GM12878 (cell line): ENCODE results near the gene SPRYD7. TPM values are rescaled to one million over a fixed set of nuclear protein-coding genes. Genes with fewer than 3 reads are reported as not detected.

Experiments
- ATAC-seq: fragments of 200-7000 bp; cut with Tn5 transposase; 3 replicates; pipeline ENCODE4 v1.9.1; 2020; ENCODE audit warnings: mild to moderate bottlenecking, moderate library complexity
- BruUV-seq: library from RNA; stranded (reverse); fragments of 400-500 nt; replicated peaks from 2 replicates; lab custom pipeline; 2021; lab: Mats Ljungman, UMichigan
- CTCF ChIA-PET: fragments of 300-600 bp; sonication (Branson Sonifier 250); formaldehyde crosslinking; extraction: SDS; loops from one replicate; lab custom pipeline; 2021; ENCODE audit warnings: inconsistent platforms; lab: Yijun Ruan, JAX
- POLR2A ChIA-PET: fragments of 350-600 bp; formaldehyde crosslinking; extraction: SDS; loops from one replicate; lab custom pipeline; 2021; ENCODE audit warnings: inconsistent platforms; lab: Charles Lee
- RAD21 ChIA-PET: fragments of 300-600 bp; sonication (Branson Sonifier 250); formaldehyde crosslinking; loops from one replicate; lab custom pipeline; 2023; ENCODE audit warnings: antibody characterized with exemption; ENCODE audit not compliant: unreplicated experiment; lab: Charles Lee
- SMC1A ChIA-PET: fragments of 300-600 bp; sonication (Branson Sonifier 250); formaldehyde crosslinking; loops from one replicate; lab custom pipeline; 2023; ENCODE audit not compliant: unreplicated experiment, uncharacterized antibody; lab: Charles Lee
- DNase-seq: peaks from one replicate; pipeline ENCODE4 v3.0.0-alpha.2; 2011; ENCODE audit warnings: low read depth, low spot score
- FAIRE-seq: peaks from 3 replicates; lab custom pipeline; 2011; peaks lifted over from hg19 to GRCh38; lab: Jason Lieb, UNC
- H2AFZ ChIP-seq: 2 replicates; pipeline ENCODE4 v1.6.0; 2011; ENCODE audit warnings: low read depth, low read length, control low read depth; ENCODE audit not compliant: control insufficient read depth
- H3K27ac ChIP-seq: 2 replicates; pipeline ENCODE4 v1.5.1; 2011; ENCODE audit warnings: control low read depth; ENCODE audit not compliant: control insufficient read depth, insufficient read depth
- H3K27me3 ChIP-seq, 2 experiments: replicated peaks in 1 of 2; 2 replicates each; pipeline versions ENCODE4 v1.6.0 to v1.6.1; 2011; ENCODE audit warnings: low read length in 1 of 2; ENCODE audit not compliant: control insufficient read depth in 2 of 2, insufficient read depth in 2 of 2
- H3K36me3 ChIP-seq, 2 experiments: 2 replicates each; pipeline ENCODE4 v1.5.1; 2011; ENCODE audit warnings: low read length in 1 of 2; ENCODE audit not compliant: control insufficient read depth in 2 of 2, insufficient read depth in 2 of 2
- H3K4me1 ChIP-seq: 2 replicates; pipeline ENCODE4 v1.6.1; 2011; ENCODE audit warnings: mild to moderate bottlenecking, low read length, moderate library complexity, mixed read lengths; ENCODE audit not compliant: control insufficient read depth, insufficient read depth
- H3K4me2 ChIP-seq: 2 replicates; pipeline ENCODE4 v1.6.0; 2011; ENCODE audit warnings: control low read depth; ENCODE audit not compliant: control insufficient read depth, insufficient read depth
- H3K4me3 ChIP-seq: fragments of 200-600 bp; sonication (generic); 2 replicates; pipeline ENCODE4 v1.5.1; 2016
- H3K79me2 ChIP-seq: 2 replicates; pipeline ENCODE4 v1.6.0; 2011; ENCODE audit warnings: low read length; ENCODE audit not compliant: control insufficient read depth, insufficient read depth
- H3K9ac ChIP-seq: 2 replicates; pipeline ENCODE4 v1.8.0; 2011; ENCODE audit warnings: low read length, control low read depth, mixed read lengths; ENCODE audit not compliant: control insufficient read depth, insufficient read depth
- H3K9me3 ChIP-seq: replicated peaks from 3 replicates; pipeline ENCODE4 v1.5.1; 2011; ENCODE audit warnings: mild to moderate bottlenecking, low read length; ENCODE audit not compliant: control insufficient read depth, insufficient read depth
- H4K20me1 ChIP-seq: 2 replicates; pipeline ENCODE4 v1.6.0; 2011; ENCODE audit not compliant: control insufficient read depth, insufficient read depth
- E4F1 ChIP-seq: fragments of 450-650 bp; IDR thresholded peaks from 2 replicates; pipeline ENCODE4 v1.6.1; 2018; ENCODE audit warnings: borderline replicate concordance, mild to moderate bottlenecking; ENCODE audit not compliant: partially characterized antibody
- FOXM1 ChIP-seq: IDR thresholded peaks from 2 replicates; pipeline ENCODE4 v1.6.1; 2012; ENCODE audit warnings: low read depth, mild to moderate bottlenecking, inconsistent platforms, low read length, moderate library complexity
- NR2C2 ChIP-seq: IDR thresholded peaks from 2 replicates; pipeline ENCODE4 v1.6.1; 2011; ENCODE audit warnings: borderline replicate concordance, low read depth; ENCODE audit not compliant: control insufficient read depth, insufficient read length
- RAD21 ChIP-seq: IDR thresholded peaks from 2 replicates; pipeline ENCODE4 v1.6.1; 2011; ENCODE audit warnings: mild to moderate bottlenecking, low read depth, low read length, moderate library complexity; ENCODE audit not compliant: insufficient read depth
- SIX5 ChIP-seq: IDR thresholded peaks from 2 replicates; pipeline ENCODE4 v1.6.1; 2011; ENCODE audit warnings: mild to moderate bottlenecking, low read depth, low read length, moderate library complexity; ENCODE audit not compliant: severe bottlenecking
- SP1 ChIP-seq: IDR thresholded peaks from one replicate; pipeline ENCODE4 v1.6.1; 2011; ENCODE audit warnings: low read depth, low read length
- USF2 ChIP-seq: IDR thresholded peaks from 2 replicates; pipeline ENCODE4 v1.6.1; 2011; ENCODE audit warnings: low read depth, low read length, improper control_type of control experiment, borderline replicate concordance
- WGBS: methylation state at CpG from one replicate; pipeline ENCODE4 v1.1.6; 2016; ENCODE audit warnings: low lambda C conversion rate; ENCODE audit not compliant: insufficient replicate concordance, insufficient coverage; ENCODE audit errors: missing lambda C conversion rate; 5-methylcytosine and 5-hydroxymethylcytosine counted together
- in situ Hi-C: fragments of 300-500 bp; cut with MboI; formaldehyde crosslinking; loops from 9 replicates; pipeline ENCODE4 v1.14.3; 2018; ENCODE audit warnings: mixed read lengths
- intact Hi-C: fragments of 100-400 bp; cut with micrococcal nuclease; formaldehyde crosslinking; loops from one replicate; pipeline ENCODE4 v1.14.2; 2022; ENCODE audit not compliant: unreplicated experiment
- polyA plus RNA-seq, 11 experiments: library from polyadenylated mRNA; depleted of rRNA in 4 of 11; unstranded in 6 of 11; stranded (reverse) in 5 of 11; fragments of >200 nt; fragmentation: Nextera tagmentation in 4 of 11; fragmentation: Illumina TruSeq in 1 of 11; extraction: Ambion mirVana in 4 of 11; extraction: Trizol in 1 of 11; gene quantifications; 1 replicate in 1 of 11; 2 replicates in 10 of 11; pipeline versions ENCODE4 v1.2.1 to v1.2.3, GENCODE V29; 2011 to 2016; ENCODE audit warnings: inconsistent platforms in 2 of 11, missing spikeins in 2 of 11, low read depth in 1 of 11
- total RNA-seq, 4 experiments: library from RNA; depleted of rRNA in 3 of 4; stranded (reverse); fragments of >200 nt in 3 of 4; fragmentation: Illumina TruSeq in 1 of 4; extraction: Trizol in 1 of 4; gene quantifications; 2 replicates each; pipeline versions ENCODE4 v1.2.1 to v1.2.3, GENCODE V29; 2013 to 2021
- TF ChIP-seq, protein P1 (sequence below): fragments of 450-650 bp; formaldehyde crosslinking; IDR thresholded peaks from 2 replicates; pipeline ENCODE4 v1.4.0; 2022; ENCODE audit warnings: mild to moderate bottlenecking, moderate library complexity

Gene SPRYD7
- total and polyA plus RNA-seq, 10 of the 15 experiments (the other 5 are each of a cell fraction or from before 2014, with no cell fraction given): 5.3 to 18.7 (median 9.6) TPM

- TF ChIP-seq RAD21 (0 out of 2 replicates have a peak, but pooled peaks have one; percentile 5), SP1 (no peak)
- ATAC-seq (no peak), FAIRE-seq (no peak), DNase-seq (no peak)
- intact Hi-C loops: no loop called here
- Histone ChIP-seq H3K27me3 (no peaks in the 10 kb centered on the region), H3K4me1 (no peaks in the 10 kb centered on the region), H3K9ac (no peak overlapping the region), H2AFZ (no peak overlapping the region), H3K27ac (no peak overlapping the region), H3K36me3 (no peaks in the 10 kb centered on the region), H3K4me2 (no peak overlapping the region), H4K20me1 (no peaks in the 10 kb centered on the region), H3K4me3 (no peak overlapping the region), H3K9me3 (no peaks in the 10 kb centered on the region), H3K79me2 (no peaks in the 10 kb centered on the region)
- no TSS peak for BruUV-seq
- RAD21 ChIA-PET: interaction anchor here (0.6 to 0.7 kb wide), 2 partner anchors 25 to 113 kb away, joined by 3 read pairs; no protein-coding TSS in a partner anchor
- 97% methylated on average over 5 of the region's 5 CpGs for WGBS
- POLR2A ChIA-PET: no interaction called here
- CTCF ChIA-PET: interaction anchor here (0.6 to 1.2 kb wide), 3 partner anchors 23 to 68 kb away, joined by 3 read pairs; no protein-coding TSS in a partner anchor
- SMC1A ChIA-PET: no interaction called here
- in situ Hi-C loops: no loop called here
These were observed 27.5 kb downstream of the SPRYD7 start for GRCh38 chr13:49908637-49909036.

DNA sequence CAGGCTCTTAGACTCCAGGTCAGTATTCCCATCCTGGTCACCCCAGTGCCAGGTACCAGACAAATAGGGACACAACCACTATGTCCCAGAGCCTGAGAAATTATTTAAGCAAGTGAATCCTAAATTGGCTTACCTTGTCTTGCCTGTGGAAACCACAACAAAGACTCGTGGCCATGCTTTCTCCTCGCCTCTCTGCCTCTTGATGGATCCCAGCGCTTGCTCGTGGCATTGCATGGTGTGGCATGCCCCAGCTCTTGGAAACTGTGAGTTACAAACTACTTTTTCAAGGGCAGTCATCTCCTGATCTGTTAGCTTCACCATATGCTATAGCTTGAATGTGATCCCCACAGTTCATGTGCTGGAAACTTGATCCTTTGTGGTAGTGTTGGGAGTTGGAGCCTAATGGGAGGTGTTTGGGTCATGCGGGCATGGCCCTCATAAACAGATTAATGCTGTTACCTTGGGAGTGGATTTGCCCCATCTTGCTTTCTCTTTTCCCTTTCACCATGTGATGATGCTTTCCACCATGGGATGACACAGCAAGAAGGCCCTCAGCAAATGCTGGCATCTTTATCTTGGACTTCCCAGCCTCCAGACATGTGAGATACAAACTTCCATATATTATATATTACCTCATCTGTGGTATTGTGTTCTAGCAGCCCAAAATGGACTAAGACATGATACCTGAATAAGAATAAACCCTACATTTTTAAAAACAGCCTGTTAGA lies 31.2 kb downstream of the SPRYD7 start:
- no peak overlapping the region for H3K27ac ChIP-seq
- WGBS: 63% methylated on average over 5 of the region's 5 CpGs
- FAIRE-seq (no peak), DNase-seq (no peak), ATAC-seq (no peak)
- ChIA-PET CTCF (no interaction called here), SMC1A (no interaction called here), POLR2A (no interaction called here), RAD21 (no interaction called here)
- intact Hi-C loops (no loop called here), in situ Hi-C loops (no loop called here)
- H3K9ac ChIP-seq: no peak overlapping the region
- no peaks in the 10 kb centered on the region for H3K36me3 ChIP-seq
- H4K20me1 ChIP-seq: no peaks in the 10 kb centered on the region
- no peaks in the 10 kb centered on the region for H3K9me3 ChIP-seq
- H3K4me1 ChIP-seq: no peaks in the 10 kb centered on the region
- H2AFZ ChIP-seq: no peak overlapping the region
- H3K4me3 ChIP-seq: no peak overlapping the region
- no peak overlapping the region for H3K4me2 ChIP-seq
- BruUV-seq: no TSS peak
- TF ChIP-seq, protein P1, sequence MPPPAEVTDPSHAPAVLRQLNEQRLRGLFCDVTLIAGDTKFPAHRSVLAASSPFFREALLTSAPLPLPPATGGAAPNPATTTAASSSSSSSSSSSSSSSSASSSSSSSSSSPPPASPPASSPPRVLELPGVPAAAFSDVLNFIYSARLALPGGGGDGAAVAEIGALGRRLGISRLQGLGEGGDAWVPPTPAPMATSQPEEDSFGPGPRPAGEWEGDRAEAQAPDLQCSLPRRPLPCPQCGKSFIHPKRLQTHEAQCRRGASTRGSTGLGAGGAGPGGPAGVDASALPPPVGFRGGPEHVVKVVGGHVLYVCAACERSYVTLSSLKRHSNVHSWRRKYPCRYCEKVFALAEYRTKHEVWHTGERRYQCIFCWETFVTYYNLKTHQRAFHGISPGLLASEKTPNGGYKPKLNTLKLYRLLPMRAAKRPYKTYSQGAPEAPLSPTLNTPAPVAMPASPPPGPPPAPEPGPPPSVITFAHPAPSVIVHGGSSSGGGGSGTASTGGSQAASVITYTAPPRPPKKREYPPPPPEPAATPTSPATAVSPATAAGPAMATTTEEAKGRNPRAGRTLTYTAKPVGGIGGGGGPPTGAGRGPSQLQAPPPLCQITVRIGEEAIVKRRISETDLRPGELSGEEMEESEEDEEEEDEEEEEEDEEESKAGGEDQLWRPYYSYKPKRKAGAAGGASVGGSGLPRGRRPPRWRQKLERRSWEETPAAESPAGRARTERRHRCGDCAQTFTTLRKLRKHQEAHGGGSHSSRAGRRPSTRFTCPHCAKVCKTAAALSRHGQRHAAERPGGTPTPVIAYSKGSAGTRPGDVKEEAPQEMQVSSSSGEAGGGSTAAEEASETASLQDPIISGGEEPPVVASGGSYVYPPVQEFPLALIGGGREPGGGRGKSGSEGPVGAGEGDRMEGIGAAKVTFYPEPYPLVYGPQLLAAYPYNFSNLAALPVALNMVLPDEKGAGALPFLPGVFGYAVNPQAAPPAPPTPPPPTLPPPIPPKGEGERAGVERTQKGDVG (CRISPR knock-in tag): no peak
- no peak for TF ChIP-seq USF2
- no peak for TF ChIP-seq FOXM1
- no peak for TF ChIP-seq E4F1
- no peak for TF ChIP-seq SIX5
- no peak for TF ChIP-seq NR2C2
- H3K27me3 ChIP-seq: no peaks in the 10 kb centered on the region
- H3K79me2 ChIP-seq: no peaks in the 10 kb centered on the region
